ENCODE results near the gene KIRREL3.
A peak's percentile ranks its signal among the peaks of the same experiment; 100 is the strongest.

Gene KIRREL3

DNA sequence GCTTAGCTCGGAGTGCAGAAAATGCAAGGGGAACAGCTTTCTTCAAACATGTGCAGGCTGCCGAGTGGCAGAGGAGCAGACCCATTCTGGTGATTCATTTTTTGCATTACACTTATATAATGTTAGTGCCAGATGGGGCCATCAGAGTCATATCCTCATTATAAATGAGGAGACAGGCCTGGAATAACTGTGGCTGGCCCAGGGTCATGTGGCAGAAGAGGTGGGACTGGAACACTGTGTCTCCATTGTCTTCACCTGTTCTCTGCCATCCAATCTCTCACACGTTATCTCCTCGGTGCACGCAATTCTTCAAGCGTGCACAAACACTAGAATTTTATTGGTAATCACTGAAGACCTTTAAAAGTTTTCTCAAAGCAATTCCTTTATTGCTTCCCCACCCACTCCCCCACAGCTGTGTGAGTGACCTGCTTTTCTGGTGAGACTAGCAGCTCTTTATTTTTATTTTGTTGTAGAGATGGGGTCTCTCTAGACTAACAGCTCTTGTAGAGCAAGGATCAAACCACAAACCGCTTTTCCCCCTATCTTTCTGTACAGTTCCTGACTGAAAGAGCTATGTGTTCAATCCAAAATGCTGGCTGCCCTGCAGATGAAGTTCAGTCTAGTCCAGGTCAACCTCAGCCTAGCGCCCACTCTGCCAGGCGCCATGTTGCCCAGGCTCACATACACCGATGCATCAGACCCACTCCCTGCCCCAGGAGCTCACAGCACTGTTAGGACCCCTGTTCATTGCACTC lies 569.8 kb downstream of the KIRREL3 start:
- no peak for DNase-seq

DNA sequence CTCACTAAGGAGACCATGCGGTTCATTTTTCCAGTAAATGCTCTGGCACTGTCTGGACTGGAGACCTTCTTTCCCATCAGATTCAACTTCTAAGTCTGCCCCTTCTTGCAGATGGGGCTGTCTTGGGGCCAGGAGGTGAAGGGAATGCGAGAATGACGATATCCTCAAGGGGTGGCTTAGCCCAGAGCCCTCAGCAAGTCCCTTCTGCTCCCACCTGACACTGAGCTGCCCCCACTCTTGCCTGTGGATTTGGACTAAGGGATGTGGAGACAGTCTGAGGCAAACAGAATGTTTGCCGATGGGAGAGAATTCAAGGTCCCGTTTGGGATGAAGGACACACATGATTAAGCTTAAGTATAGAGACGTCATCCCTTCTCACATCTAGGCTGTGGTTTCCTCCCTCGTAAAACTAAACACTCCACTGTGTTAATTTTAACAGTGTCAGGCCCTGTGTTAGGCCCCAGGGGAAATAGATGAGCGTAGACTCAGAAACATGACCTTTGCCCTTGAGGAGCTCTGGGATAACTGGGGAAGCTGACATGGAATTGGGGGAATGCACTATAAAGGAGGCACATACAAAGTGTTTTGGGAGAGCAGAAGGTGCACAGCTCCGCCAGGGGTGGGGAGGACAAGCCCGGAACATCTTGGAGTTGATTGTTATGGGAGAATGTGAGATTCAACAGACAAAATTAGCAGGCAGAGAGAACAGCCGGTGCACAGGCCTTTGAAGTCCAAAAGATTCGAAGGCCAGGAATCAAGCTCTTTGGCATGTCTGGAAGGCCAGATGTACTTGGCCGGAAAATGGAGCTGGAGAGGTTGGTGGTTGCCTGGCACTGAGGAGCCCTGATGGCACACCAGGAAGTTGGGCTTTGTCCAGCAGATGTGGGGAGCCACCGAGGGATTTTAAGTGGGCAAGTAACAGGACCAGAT lies 573.5 kb downstream of the KIRREL3 start:
- no peak for DNase-seq

DNA sequence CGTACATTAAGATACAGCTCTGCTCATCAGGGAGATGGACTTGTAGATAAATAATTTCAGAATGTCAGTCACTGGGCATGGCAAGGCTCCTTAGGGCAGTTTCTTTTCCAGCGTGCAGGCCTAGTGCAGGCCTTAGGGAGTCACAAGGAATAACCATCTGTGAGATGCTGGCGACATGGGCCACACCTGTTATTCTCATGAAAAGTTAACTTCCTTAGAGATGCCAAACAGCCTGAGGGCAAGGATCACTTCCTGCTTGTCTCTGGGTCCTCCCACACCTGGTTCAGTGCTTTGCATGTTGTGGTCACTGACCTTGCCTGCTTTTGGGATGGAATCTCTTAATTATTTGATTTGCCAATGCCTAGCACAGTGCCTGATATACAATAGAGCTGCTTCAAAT lies 574.5 kb downstream of the KIRREL3 start:
- DNase-seq: no peak

DNA sequence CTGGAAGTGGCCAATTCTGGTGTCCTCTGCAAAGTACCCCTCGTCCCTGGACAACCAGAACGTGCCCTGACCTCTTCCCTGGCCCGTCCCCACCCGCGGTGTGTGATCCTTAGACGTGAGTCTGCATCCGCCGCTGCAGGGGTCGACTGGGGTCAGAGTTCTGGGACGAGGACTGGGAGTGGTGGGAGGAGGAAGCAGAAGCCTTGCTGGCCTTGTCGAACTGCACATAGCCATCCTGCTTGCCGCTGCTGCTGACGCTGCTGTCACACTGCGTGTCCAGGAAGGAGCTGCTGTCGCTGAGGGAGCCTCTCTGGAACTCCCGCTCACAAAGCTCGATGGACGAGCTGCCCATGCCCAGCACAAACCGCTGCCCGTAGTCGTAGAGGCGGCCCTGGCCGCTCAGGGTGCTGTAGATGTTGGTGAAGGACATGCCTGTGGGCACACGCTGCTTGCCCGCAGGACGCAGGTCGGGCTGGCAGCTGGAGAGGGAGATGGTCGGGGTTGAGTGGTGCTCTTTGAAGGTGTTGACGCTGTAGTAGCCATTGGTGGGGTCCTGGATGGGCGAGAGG lies 576.0 kb downstream of the KIRREL3 start:
- DNase-seq: no peak

DNA sequence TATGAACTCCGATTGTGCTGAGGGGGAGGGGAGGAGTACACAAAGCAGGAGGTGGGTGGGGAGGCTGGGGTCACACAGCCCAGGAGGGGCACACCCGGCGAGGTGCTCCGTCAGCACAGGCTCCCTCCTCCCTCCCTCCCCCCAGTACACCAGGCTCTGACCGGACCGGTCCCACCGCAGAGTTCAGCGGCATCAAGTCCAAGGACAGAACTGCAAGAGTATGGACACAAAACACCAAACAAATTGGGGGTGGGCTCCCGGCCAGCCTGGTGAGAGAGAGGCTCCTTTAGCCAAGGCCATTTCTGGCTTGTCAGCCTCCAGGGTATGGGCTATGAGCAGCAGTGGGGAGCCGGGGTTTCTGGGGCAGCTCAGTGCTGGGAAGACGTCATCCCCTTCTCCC lies 576.8 kb downstream of the KIRREL3 start:
- DNase-seq: no peak

DNA sequence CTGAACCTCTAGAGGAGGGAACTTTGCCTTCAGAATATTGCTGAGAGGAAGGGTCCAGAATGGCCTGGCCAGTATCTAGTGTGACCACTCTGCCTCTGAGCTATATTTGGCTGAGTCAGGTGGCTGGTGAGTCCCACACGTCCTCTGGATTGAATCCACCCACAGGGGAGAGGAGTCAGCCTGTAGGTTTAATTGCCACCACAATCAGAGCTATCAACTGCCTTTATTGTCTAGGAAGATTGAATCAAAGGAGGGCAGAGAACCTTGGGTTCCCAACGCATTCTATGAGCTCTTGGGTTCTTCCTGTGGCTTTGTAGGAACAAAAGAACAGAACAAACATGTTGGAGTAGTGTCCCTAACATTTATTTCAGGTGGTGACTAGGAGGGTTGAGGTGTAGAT lies 577.4 kb downstream of the KIRREL3 start:
- DNase-seq: no peak

DNA sequence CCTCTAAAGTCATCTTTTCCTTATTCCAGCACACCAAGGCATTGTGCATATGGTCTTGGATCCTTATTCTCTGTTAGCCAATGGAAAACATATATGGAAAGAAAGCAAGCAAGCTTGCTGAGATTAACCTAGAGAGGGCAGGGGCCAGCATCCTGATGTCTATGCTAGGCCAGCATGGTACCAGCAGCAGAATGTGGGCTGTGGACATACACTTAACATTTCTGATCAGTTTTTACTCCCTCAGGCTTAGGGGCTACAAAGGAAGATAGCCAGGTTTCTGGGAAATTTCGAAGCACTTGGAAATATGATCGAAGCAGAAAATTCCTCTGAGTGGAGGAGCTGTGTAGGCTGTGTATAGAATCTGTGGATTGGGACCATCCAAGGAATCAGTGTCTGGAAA lies 578.1 kb downstream of the KIRREL3 start:
- DNase-seq: no peak

DNA sequence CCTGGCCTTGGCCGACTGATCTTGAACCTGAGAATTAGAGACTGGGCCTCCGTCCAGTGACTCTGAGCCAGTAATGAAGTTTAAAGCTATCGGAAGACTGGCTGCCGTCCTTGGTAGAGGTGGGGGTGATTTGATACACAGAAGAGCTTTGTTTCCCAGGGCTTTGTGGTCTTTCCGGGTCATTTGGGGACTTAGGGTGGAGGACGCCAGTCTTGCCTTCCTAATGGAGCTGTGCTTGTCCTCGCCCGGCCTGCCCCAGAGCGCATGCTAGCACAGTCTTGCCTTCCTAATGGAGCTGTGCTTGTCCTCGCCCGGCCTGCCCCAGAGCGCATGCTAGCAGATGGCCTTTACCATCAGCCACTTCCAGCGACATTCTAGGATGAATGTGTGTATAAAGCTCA lies 579.3 kb downstream of the KIRREL3 start:
- DNase-seq: no peak

DNA sequence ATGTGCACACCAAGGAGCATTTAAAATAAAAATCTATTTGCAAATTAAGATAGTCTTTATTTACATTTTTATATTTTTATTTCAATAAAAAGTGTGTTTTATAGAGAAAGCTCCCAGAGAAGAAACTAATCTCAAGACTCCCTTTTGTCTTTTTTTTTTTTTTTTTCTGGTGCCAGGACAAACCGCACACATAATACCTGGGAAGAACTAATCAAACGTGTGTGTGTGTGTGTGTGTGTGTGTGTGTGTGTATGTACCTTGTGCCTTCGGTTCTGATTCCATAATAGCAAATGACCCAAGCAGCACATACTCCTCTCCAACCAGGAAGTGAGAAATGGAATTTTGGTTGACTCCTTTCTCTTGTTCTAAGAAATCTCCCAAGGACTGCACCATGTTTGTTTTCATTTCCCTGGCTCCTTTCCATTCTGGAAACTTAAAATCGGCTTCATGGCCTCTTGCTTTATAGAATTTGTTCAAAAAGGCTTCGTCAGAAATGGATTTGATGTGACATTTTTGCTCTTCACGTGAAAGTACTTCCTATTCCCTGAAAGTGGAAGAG lies 579.8 kb downstream of the KIRREL3 start:
- DNase-seq: no peak

DNA sequence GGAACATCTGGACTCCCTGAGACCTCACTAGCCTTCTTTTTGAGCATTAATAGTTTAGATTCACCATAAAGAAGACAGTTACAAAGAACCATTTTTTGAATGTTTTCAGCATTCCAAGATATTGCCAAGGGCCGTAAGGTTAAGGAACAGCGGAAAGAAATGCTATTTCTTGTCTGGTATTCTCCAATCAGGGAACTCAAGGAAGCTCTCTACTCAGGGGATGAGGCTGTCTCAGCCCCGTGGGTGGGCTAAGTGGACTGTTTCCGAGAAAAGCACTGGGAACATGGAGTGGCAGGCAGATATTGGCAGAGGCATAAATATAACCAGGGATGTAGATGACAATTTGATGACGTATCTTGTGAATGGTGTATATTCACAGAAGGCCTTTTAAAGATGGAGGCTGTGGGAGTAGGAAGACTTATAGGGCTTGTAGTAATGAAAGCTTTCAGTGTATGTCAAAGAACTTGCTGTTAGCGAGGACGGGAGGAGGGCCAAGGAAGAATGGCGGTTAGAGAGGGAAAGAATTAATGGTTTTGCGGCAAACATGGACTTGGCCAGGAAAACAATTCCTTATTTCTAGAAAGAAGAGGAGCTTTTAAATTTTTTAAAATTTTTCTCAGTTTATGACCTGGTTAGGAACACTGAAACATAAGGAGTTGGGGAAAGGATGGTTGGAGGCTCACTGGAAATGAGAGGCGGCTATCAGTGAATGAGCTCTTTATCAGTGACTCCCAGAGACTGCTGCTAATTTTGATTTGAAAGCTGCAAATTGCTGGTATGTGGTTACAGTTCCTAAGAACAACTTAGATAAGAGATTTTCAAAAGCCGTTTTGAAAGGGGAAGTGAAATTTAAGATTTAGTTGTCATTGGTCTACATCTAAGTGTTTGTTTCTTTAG lies 580.5 kb downstream of the KIRREL3 start:
- DNase-seq: no peak

DNA sequence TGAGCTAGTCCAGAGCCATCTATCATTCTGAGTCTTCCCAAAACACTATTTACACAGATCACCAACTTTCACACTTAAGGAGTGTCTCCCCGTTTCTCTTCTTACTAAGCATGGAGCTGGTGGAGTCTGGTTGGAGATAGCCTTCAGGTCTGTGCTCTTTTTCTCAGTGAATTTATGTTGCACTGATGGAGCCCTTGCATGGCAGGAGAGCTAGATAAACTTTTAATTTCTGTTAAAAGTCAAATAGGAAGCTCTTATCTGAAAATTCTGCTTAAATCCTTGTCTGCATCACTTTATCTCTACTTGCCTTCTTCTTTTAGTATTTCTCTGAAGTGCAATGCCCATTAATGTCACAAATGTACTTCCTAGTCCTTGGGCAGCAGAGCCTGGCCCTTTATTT lies 581.7 kb downstream of the KIRREL3 start:
- no peak for DNase-seq

DNA sequence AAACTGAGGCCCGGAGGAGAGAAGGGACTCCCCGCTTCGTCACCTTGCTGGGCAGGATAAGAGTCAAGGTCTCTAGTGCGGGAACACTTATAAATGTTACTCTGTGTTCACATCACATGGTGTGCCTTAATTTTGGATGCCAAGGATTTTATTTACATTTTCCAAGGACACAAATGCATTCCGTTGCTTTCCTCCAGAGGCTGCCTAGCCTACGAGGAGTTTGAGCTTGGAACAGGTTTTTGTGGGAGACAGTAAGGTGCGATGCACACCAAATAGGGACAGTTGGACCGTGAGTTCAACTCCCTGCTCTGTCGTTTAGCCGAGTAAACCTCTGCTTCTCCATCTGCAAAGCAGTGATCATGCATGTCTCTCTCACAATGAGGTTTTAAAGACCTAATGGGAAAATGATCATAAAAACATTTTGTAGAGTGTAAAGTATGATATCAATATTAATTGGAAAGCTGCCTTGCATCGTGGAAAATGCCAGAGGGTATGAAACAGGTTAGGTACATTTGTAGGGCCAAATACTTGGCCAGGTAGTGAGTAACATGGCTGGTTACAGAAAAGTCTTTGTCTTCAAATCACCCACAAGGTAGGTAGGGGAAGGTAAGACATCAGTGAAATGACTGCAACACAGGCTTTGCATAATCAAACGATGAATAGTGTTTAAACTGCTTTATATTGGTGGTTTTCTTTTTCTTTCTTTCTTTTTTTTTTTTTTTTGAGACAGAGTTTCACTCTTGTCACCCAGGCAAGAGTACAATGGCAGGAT lies 583.3 kb downstream of the KIRREL3 start:
- no peak for DNase-seq

DNA sequence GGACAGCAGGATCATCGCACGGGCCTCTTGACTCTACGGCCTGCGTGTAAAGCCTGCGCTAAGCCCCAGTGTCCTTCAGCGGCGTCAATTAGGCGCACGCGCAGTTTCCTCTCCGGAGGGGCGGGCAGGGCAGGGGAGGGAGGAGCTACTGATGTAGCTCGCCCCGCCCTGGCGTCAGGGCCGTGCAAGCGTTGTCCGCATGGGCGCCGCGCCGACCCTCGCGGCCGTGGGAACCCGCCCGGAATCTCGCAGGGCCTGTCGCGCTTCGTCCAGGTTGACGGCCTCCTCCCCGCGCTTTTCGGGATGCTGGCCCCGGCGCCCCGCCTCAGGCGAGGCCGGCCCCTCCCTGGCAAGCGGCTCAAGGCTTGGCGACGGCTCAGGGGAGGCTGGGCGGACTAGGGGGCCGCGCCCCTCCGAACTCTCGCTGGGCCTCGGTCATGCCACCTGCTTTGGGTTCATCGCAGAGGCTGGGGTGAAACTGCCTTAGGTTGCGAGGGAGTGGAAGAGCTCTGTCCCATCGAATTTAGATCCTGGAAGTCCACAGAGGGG lies 584.0 kb downstream of the KIRREL3 start:
- DNase-seq: peak; percentile 24

DNA sequence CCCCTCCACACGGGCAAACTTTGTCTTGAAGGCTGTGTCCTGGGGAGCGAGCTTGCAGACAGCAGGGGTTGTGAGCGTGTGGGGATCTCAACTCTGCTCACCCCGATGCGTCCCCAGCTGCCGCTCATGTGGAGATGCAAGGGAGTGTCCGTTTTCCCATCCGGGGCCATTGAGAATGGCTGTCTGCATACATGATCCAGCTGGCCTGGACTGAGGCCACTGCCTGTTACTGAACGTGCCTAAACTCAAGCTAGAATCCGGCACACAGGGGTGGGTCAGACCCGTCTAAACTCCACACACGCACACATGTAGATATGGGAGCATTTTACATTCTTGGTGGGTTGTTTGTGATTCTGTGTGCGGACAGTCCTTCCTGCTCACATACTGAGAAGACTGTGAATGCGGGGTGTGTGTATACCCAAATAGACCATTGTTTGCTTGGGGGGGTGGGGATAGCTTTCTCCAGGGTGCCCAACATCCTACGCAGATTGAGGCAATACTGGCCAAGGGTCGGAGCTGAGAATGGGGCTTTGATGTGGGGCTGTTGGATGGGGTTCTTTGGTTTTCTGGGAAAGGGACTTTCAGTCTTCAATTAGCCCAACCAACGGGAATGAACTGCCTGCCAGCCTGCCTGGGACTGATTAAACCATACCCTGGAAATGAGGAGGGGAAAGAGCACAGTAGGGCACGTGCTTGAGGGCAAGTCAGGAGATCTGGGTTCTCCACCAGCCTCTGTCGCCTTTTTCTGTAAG lies 584.7 kb downstream of the KIRREL3 start:
- DNase-seq: no peak

DNA sequence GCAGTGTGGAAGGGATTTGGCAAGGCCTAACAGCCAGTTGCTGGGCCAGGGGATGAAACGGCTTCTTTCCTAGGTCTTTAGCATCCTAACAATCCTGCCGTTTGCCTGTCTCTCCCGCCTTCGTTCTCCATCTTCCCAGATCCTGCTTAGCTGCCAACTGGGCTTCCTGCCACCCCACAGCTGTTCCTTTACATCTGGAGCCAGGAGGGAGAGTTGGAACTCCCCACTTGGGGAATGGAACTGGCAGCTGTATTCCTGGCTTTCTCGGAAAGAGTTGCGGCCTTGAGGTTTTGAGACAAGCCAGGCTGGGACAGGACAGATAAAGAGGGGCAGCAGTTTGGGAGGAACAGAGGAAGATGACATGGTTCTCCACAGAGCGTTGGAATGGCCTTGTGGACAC lies 585.4 kb downstream of the KIRREL3 start:
- no peak for DNase-seq

DNA sequence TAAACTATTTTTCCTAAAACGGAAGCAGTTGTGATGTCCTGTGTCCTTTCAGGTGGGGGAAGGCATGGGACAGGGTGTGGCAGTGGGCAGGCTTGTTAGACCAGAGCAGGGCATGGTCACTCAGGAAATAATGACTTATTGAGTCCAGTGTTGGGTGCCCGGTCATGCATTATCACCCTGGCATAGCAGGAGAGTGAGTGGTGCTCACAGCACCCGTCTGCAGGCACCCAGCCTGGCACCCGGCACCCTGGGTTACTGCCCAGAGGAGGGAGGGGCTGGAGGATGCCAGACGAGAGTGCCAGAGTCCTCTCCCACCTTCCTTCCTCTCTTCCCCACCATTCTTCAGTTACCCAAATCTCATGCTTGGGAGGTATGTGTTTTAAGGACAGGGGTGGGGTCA lies 586.0 kb downstream of the KIRREL3 start:
- no peak for DNase-seq

DNA sequence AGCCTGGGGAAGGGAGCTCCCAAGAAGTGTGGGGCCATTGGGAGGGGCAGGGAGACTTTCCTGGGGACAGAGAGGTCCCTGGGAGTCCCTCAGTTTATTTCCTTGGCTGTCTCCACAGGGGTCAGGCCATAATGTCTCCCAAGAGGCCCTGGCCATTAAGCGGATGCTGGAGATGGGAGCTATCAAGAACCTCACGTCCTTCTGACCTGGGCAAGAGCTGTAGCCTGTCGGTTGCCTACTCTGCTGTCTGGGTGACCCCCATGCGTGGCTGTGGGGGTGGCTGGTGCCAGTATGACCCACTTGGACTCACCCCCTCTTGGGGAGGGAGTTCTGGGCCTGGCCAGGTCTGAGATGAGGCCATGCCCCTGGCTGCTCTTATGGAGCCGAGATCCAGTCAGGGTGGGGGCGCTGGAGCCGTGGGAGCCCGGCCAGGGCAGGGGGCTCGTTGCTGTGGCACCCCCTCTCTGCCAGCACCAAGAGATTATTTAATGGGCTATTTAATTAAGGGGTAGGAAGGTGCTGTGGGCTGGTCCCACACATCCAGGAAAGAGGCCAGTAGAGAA lies 586.6 kb downstream of the KIRREL3 start:
- no peak for DNase-seq

DNA sequence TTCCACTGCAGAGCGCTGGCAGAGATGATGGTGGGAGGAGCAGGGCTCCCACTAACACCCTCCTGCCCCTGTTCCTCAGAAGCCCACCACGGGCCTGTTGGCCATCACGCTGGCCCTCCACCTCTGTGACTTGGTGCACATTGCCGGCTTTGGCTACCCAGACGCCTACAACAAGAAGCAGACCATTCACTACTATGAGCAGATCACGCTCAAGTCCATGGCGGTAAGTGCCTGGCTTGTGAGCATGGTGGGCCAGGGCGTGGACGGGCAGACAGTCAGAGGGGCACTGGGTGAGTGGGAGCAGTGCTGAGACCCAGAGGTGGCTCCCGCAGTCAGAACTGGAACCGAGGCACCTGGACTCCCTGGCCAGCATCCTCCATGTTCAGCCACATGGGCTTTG lies 587.1 kb downstream of the KIRREL3 start:
- no peak for DNase-seq

DNA sequence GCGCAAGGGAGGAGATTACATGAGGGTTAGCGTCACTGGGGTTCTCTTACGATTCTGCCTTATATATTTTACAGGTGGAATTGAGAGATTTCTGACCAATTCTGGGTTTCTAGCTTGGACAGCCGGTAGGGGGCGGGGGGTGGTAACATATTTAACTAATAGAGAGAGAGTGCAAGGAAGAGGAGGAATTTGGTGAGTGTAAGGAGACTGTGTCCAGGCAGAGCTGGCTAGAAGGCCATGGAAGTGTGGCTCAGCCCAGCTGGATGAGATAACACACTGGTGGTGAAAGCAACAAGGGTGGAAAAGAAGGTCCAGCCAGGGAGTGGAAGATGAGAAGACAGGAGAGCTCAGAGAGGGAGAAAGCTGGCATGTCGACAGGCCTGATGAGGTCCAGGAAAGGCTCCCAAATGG lies 588.6 kb downstream of the KIRREL3 start:
- no peak for DNase-seq

DNA sequence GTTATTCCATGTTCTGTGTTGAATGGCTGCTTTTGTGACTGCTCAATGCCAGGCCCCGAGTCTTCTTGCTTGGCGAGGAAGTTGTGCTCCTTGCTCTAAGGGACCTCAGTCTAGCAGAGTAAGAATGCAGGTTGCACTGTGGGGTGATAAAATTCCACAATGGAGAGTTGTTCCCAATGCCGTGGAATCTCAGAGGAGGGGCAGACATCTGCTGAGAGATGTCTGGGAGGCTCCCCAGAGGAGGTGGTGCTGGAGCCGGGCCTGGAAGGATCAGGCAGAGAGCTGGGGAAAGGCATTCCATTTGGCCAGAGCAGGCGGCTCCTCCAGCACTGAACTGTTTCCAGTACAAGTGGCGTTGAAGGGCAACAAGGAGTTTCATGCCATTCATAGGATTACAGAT lies 589.9 kb downstream of the KIRREL3 start:
- no peak for DNase-seq

Data from NCI-H1092 (cell line).